ENCODE results near the gene ITPA.

DNA sequence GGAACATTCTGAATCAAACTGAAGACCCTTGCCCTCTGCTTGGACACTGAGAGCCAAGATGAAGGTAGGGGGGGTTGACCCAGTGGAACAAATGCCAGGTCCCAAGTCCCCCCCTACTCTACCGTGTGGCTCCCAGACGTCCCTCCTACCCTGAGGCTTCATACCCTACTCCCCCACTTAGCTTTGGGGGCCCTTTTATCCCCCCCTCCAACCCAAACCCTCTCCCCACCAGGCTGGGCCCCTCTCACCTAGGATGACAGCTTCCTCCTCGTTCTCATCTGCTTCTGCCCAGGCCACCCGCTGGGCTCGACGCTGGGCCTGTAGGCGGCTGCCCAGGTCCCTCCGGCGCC lies 6.4 kb upstream of the ITPA start:
- TF ChIP-seq CTCF (IDR thresholded peaks at IDR 0.05) (no peak), POLR2AphosphoS5 (IDR thresholded peaks at IDR 0.05) (no peak)
